Fibroblast of skin of left biceps (primary cell): ENCODE measurements around the gene ADRM1.

Experiments used
- DNase-seq, 2 experiments: peaks; one replicate each; pipeline ENCODE4 v3.0.0-alpha.2; 2013; ENCODE audit warnings: low read depth in 2 of 2

Gene ADRM1

GRCh38 chr20:62337558-62338293 lies 34.9 kb downstream of the ADRM1 start:
- no peak for DNase-seq

- DNase-seq, result no peak
These were observed 35.5 kb downstream of the ADRM1 start for GRCh38 chr20:62338294-62338620.

GRCh38 chr20:62339647-62340062 lies 36.9 kb downstream of the ADRM1 start:
- no peak for DNase-seq

- no peak for DNase-seq
These were observed 40.1 kb downstream of the ADRM1 start for GRCh38 chr20:62342910-62343309.

- DNase-seq, result no peak
These were observed 41.3 kb downstream of the ADRM1 start for GRCh38 chr20:62344092-62344491.

- no peak for DNase-seq
These were observed 42.0 kb downstream of the ADRM1 start for GRCh38 chr20:62344782-62345181.

GRCh38 chr20:62345681-62346370 lies 43.0 kb downstream of the ADRM1 start:
- DNase-seq, result no peak

- no peak for DNase-seq
These were observed 43.8 kb downstream of the ADRM1 start for GRCh38 chr20:62346398-62347150.

- no peak for DNase-seq
These were observed 44.3 kb downstream of the ADRM1 start for GRCh38 chr20:62347151-62347404.

GRCh38 chr20:62347445-62347844 lies 44.6 kb downstream of the ADRM1 start:
- DNase-seq, result no peak

GRCh38 chr20:62348604-62349003 lies 45.8 kb downstream of the ADRM1 start:
- no peak for DNase-seq

- no peak for DNase-seq
These were observed 46.8 kb downstream of the ADRM1 start for GRCh38 chr20:62349556-62350097.

- no peak for DNase-seq
These were observed 47.4 kb downstream of the ADRM1 start for GRCh38 chr20:62350098-62350628.

GRCh38 chr20:62350629-62351422 lies 48.0 kb downstream of the ADRM1 start:
- DNase-seq, result no peak

- DNase-seq, result no peak
These were observed 48.9 kb downstream of the ADRM1 start for GRCh38 chr20:62351469-62352401.

GRCh38 chr20:62352402-62353288 lies 49.8 kb downstream of the ADRM1 start:
- no peak for DNase-seq

- no peak for DNase-seq
These were observed 50.7 kb downstream of the ADRM1 start for GRCh38 chr20:62353289-62354030.

- no peak for DNase-seq
These were observed 51.4 kb downstream of the ADRM1 start for GRCh38 chr20:62354031-62354808.
